Measurements from ENCODE around the gene MOK.

The MOK gene

DNA sequence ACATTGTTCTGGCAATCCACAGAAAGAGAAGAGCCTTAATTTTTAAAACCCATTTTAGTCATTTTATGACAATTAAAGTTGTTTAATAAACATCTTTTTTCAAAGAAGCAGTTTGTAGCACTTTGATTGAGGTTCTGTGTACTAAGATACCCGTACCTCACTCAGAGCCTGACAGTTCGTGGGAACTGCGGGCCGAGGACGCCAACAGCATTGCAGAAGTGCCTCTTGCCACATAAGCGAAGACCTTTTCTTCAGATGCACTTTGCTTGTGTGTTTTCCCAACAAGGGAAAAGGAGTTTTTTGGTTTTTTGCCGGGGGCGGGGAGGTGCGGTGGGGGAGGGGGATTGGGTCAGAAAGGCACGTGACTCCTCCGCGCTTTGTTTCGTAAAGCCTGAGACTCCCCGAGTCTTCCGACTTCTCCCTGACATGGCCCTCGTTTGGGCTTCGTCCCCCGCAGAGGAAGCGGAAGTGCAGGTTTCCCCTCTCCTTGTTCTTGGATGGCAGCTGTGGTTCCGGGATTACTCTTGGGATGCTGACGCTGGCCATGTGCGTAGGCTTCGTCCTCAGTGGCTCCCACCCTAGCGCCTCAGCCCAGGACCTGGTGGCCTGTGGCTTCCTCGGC, 94.4 kb downstream of the MOK start:
- no peak overlapping the region for H3K4me3 ChIP-seq (replicated peaks; ENCODE audit: low read depth, low read length)
- TF ChIP-seq, protein P1, sequence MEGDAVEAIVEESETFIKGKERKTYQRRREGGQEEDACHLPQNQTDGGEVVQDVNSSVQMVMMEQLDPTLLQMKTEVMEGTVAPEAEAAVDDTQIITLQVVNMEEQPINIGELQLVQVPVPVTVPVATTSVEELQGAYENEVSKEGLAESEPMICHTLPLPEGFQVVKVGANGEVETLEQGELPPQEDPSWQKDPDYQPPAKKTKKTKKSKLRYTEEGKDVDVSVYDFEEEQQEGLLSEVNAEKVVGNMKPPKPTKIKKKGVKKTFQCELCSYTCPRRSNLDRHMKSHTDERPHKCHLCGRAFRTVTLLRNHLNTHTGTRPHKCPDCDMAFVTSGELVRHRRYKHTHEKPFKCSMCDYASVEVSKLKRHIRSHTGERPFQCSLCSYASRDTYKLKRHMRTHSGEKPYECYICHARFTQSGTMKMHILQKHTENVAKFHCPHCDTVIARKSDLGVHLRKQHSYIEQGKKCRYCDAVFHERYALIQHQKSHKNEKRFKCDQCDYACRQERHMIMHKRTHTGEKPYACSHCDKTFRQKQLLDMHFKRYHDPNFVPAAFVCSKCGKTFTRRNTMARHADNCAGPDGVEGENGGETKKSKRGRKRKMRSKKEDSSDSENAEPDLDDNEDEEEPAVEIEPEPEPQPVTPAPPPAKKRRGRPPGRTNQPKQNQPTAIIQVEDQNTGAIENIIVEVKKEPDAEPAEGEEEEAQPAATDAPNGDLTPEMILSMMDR (IDR thresholded peaks at IDR 0.05; ENCODE audit: low read depth, low read length, missing control alignments), result no peak
- no peak for DNase-seq (ENCODE audit: extremely low read depth, low read depth)

DNA sequence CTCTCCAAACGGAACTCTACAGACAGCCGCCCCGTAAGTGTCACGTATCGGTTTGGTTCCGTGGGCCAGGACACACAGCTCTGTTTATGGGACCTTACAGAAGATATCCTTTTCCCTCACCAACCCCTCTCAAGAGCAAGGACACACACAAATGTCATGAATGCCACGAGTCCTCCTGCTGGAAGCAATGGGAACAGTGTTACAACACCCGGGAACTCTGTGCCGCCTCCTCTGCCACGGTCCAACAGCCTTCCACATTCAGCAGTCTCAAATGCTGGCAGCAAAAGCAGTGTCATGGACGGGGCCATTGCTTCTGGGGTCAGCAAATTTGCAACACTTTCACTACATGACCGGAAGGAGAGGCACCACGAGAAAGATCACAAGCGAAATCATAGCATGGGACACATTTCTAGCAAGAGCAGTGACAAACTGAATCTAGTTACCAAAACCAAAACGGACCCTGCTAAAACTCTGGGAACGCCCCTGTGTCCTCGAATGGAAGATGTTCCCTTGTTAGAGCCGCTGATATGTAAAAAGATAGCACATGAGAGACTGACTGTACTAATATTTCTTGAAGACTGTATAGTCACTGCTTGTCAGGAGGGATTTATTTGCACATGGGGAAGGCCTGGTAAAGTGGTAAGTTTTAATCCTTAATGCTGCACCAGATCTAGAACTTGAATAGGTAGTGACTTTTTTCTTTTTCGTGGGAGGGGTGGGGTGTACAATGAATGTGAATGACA, 95.6 kb downstream of the MOK start:
- H3K4me3 ChIP-seq (replicated peaks; ENCODE audit: low read depth, low read length), result no peak overlapping the region
- TF ChIP-seq, protein P1 (IDR thresholded peaks at IDR 0.05; ENCODE audit: low read depth, low read length, missing control alignments), result peak; percentile 36
- DNase-seq (ENCODE audit: extremely low read depth, low read depth), result no peak

DNA sequence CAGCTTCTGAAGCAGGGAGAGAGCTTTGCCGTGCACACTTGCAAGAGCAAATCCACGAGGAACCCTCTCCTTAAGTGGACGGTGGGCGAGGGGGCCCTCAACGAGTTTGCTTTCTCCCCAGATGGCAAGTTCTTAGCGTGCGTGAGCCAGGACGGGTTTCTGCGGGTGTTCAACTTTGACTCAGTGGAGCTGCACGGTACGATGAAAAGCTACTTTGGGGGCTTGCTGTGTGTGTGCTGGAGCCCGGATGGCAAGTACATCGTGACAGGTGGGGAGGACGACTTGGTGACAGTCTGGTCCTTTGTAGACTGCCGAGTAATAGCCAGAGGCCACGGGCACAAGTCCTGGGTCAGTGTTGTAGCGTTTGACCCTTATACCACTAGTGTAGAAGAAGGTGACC, 96.2 kb downstream of the MOK start:
- no peak overlapping the region for H3K4me3 ChIP-seq (replicated peaks; ENCODE audit: low read depth, low read length)
- no peak for DNase-seq (ENCODE audit: extremely low read depth, low read depth)
- TF ChIP-seq, protein P1 (IDR thresholded peaks at IDR 0.05; ENCODE audit: low read depth, low read length, missing control alignments), result no peak

DNA sequence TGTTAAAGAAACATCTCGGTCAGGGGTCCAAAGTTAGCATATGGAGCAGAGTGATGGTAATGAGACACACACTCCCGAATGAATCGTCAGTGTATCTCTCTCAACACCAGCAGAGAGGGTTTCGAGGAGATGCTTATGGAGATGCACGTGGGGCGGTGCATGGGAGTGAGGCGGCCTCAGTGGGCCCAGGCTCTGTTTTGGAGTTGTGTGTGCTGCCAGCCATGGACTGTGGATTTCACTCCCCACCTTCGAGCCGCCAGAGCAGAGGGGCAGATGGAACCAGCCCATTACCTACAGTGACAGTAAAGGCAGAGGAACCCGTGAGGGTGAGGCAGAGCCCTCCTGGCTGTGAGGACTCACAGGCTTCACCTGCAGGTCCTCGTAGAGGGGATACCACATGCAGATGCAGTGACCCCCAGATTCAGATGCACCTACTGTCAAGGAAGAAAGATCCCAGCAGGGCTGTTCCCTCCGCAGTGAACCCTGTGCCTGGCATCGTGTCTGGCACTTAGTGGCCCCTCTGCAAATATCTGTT, 97.1 kb downstream of the MOK start:
- no peak overlapping the region for H3K4me3 ChIP-seq (replicated peaks; ENCODE audit: low read depth, low read length)
- TF ChIP-seq, protein P1 (IDR thresholded peaks at IDR 0.05; ENCODE audit: low read depth, low read length, missing control alignments), result no peak
- DNase-seq (ENCODE audit: extremely low read depth, low read depth), result no peak

DNA sequence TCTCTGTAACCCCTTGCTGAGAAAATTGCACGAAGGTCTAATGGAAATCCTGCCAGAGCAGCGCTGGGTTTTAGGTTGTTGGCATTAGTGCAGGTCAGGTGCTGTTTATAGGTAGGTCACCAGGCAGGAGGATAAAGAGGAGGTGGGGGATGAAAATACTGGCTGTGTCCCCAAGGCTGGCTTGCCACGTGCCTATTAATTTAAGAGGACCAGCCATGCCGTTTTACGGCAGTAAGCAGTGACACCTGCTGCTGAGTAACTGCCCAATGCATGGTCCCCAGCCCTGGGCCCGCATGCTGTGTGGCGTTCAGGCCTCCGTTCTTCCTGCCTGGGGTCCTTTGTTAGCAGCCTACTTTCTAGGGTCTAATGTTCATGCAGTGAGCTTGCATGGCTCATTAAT, 98.0 kb downstream of the MOK start:
- H3K4me3 ChIP-seq (replicated peaks; ENCODE audit: low read depth, low read length), result no peak overlapping the region
- no peak for DNase-seq (ENCODE audit: extremely low read depth, low read depth)
- TF ChIP-seq, protein P1 (IDR thresholded peaks at IDR 0.05; ENCODE audit: low read depth, low read length, missing control alignments), result no peak

DNA sequence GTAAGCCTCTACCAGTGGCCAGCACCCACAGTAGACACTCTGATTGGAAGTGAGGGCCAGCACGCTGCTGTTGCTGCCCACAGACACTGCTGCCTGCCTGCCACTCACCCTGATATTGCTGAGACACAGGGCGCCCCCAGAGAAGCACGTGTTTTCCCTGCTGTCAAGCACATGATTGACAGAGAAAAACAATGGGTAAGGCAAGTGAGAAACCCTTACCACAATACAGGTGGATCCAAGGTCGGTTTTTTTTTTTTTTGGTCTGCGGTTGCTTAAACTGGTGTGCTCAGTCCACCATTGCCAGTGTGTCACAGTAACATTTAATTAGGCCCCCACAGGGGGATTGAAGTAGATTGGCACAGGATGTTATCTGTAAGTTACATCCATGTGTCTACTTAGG, 99.4 kb downstream of the MOK start:
- TF ChIP-seq, protein P1 (IDR thresholded peaks at IDR 0.05; ENCODE audit: low read depth, low read length, missing control alignments), result no peak
- DNase-seq (ENCODE audit: extremely low read depth, low read depth), result no peak
- no peak overlapping the region for H3K4me3 ChIP-seq (replicated peaks; ENCODE audit: low read depth, low read length)
